CD14-positive monocyte (primary cell): ENCODE measurements around the gene LDAH. TPM values are rescaled to one million over a fixed set of nuclear protein-coding genes. Genes with fewer than 3 reads are reported as not detected.

ENCODE experiments used
- DNase-seq, 3 donors: peaks; one replicate each; pipeline ENCODE4 v3.0.0-alpha.2; 2011 to 2022
- H2AFZ ChIP-seq: 2 replicates; pipeline ENCODE4 v1.6.0; 2012; ENCODE audit warnings: mild to moderate bottlenecking, low read depth, low read length, inconsistent platforms; ENCODE audit not compliant: insufficient read depth, poor library complexity, severe bottlenecking
- H3K27ac ChIP-seq, 2 donors: 1 replicate in 1 of 2; 2 replicates in 1 of 2; pipeline ENCODE4 v1.5.1; 2012 to 2013; ENCODE audit warnings: low read length in 2 of 2, control low read depth in 1 of 2, inconsistent platforms in 1 of 2, low read depth in 1 of 2, mild to moderate bottlenecking in 1 of 2
- H3K27me3 ChIP-seq, 2 donors: one replicate each; pipeline versions ENCODE4 v1.6.0 to v1.6.1; 2011 to 2013; ENCODE audit warnings: low read length in 2 of 2; ENCODE audit not compliant: control insufficient read depth in 2 of 2, insufficient read depth in 2 of 2
- H3K36me3 ChIP-seq, 2 donors: replicated peaks in 1 of 2; 1 replicate in 1 of 2; 2 replicates in 1 of 2; pipeline versions ENCODE4 v1.5.1 to v1.6.1; 2012 to 2013; ENCODE audit warnings: low read length in 2 of 2, control low read depth in 1 of 2, inconsistent platforms in 1 of 2, mild to moderate bottlenecking in 1 of 2; ENCODE audit not compliant: insufficient read depth in 2 of 2, control insufficient read depth in 1 of 2
- H3K4me1 ChIP-seq, 2 donors: 1 replicate in 1 of 2; 2 replicates in 1 of 2; pipeline versions ENCODE4 v1.5.1 to v1.6.1; 2012 to 2013; ENCODE audit warnings: low read length in 2 of 2, control low read depth in 1 of 2, inconsistent platforms in 1 of 2, mild to moderate bottlenecking in 1 of 2, moderate library complexity in 1 of 2; ENCODE audit not compliant: insufficient read depth in 2 of 2, control insufficient read depth in 1 of 2
- H3K4me2 ChIP-seq: replicated peaks from 2 replicates; pipeline ENCODE3; 2012; ENCODE audit warnings: low read length, moderate library complexity, mild to moderate bottlenecking; ENCODE audit not compliant: poor library complexity, severe bottlenecking; ENCODE audit errors: extremely low read depth
- H3K4me3 ChIP-seq, 3 experiments: fragments of 200-600 bp in 1 of 3; sonication (generic) in 1 of 3; replicated peaks in 1 of 3; 1 replicate in 2 of 3; 2 replicates in 1 of 3; pipeline ENCODE4 v1.5.1; 2011 to 2013; ENCODE audit warnings: low read length in 3 of 3, mild to moderate bottlenecking in 3 of 3, control low read depth in 2 of 3, low read depth in 2 of 3, inconsistent platforms in 1 of 3, moderate library complexity in 1 of 3
- H3K79me2 ChIP-seq: 2 replicates; pipeline ENCODE4 v1.6.0; 2012; ENCODE audit warnings: mild to moderate bottlenecking, control low read depth, inconsistent platforms, low read length, moderate library complexity; ENCODE audit not compliant: insufficient read depth
- H3K9ac ChIP-seq: 2 replicates; pipeline ENCODE4 v1.6.0; 2017; ENCODE audit warnings: low read length, mild to moderate bottlenecking; ENCODE audit not compliant: insufficient read depth, poor library complexity, severe bottlenecking
- H3K9me3 ChIP-seq, 2 donors: replicated peaks in 1 of 2; 1 replicate in 1 of 2; 2 replicates in 1 of 2; pipeline versions ENCODE4 v1.5.1 to v1.6.1; 2012 to 2013; ENCODE audit warnings: low read length in 2 of 2, control low read depth in 1 of 2; ENCODE audit not compliant: control insufficient read depth in 1 of 2, insufficient read depth in 1 of 2
- H4K20me1 ChIP-seq: 2 replicates; pipeline ENCODE4 v1.6.0; 2012; ENCODE audit warnings: mild to moderate bottlenecking, low read length, control low read depth, moderate library complexity; ENCODE audit not compliant: insufficient read depth
- H3K27ac Mint-ChIP-seq, 7 donors: one replicate each; pipeline ENCODE4 v1.8.0; 2020; ENCODE audit warnings: mild to moderate bottlenecking in 7 of 7, mixed read lengths in 7 of 7, moderate library complexity in 6 of 7, inconsistent platforms in 2 of 7
- H3K27me3 Mint-ChIP-seq, 3 donors: one replicate each; pipeline ENCODE4 v1.8.0; 2021 to 2022; ENCODE audit warnings: low read depth in 3 of 3, mild to moderate bottlenecking in 3 of 3, mixed read lengths in 3 of 3, moderate library complexity in 3 of 3, inconsistent platforms in 1 of 3
- H3K36me3 Mint-ChIP-seq, 2 donors: one replicate each; pipeline ENCODE4 v1.8.0; 2020; ENCODE audit warnings: mixed read lengths in 2 of 2, inconsistent platforms in 1 of 2, mild to moderate bottlenecking in 1 of 2
- H3K4me1 Mint-ChIP-seq: one replicate; pipeline ENCODE4 v1.8.0; 2020; ENCODE audit warnings: mild to moderate bottlenecking, mixed read lengths
- H3K4me3 Mint-ChIP-seq, 2 donors: one replicate each; pipeline ENCODE4 v1.8.0; 2020; ENCODE audit warnings: mild to moderate bottlenecking in 2 of 2, mixed read lengths in 2 of 2, moderate library complexity in 1 of 2
- H3K9me3 Mint-ChIP-seq, 7 donors: one replicate each; pipeline ENCODE4 v1.8.0; 2020 to 2022; ENCODE audit warnings: mixed read lengths in 7 of 7, mild to moderate bottlenecking in 6 of 7, moderate library complexity in 6 of 7, inconsistent platforms in 2 of 7
- CTCF ChIP-seq: fragments of 200-600 bp; IDR thresholded peaks from one replicate; pipeline ENCODE4 v1.8.0; 2022; ENCODE audit warnings: antibody characterized with exemption, mild to moderate bottlenecking
- WGBS: methylation state at CpG from one replicate; pipeline ENCODE4 v1.1.5; 2013; ENCODE audit warnings: missing lambda C conversion rate; ENCODE audit not compliant: insufficient coverage; 5-methylcytosine and 5-hydroxymethylcytosine counted together
- intact Hi-C, 2 donors: fragments of 100-400 bp; cut with micrococcal nuclease; formaldehyde crosslinking; loops; one replicate each; pipeline versions ENCODE4 v1.15.0 to v1.15.1; 2023
- polyA plus RNA-seq, 3 donors: library from polyadenylated mRNA; depleted of rRNA in 1 of 3; unstranded in 2 of 3; stranded (reverse) in 1 of 3; fragments of 300-500 nt in 2 of 3; fragments of >200 nt in 1 of 3; fragmentation: Illumina TruSeq in 2 of 3; gene quantifications; 1 replicate in 2 of 3; 2 replicates in 1 of 3; pipeline ENCODE4 v1.2.3, GENCODE V29; 2012 to 2021

LDAH gene
- polyA plus RNA-seq, 3 donors = 3.7 to 5.7 (median 5.0) TPM

GRCh38 chr2:20818820-20819219 is 4.1 kb downstream of the LDAH start:
- no peak for TF ChIP-seq CTCF
- no peaks in the 10 kb centered on the region for H3K4me1 ChIP-seq
- H3K4me3 ChIP-seq = no peak overlapping the region
- WGBS = no CpG with 5 or more reads among the region's 2 CpGs
- no peak overlapping the region for H2AFZ ChIP-seq
- no peak overlapping the region for H3K9ac ChIP-seq
- no peaks in the 10 kb centered on the region for H4K20me1 ChIP-seq
- no peaks in the 10 kb centered on the region for H3K27me3 Mint-ChIP-seq
- H3K27me3 ChIP-seq = no peaks in the 10 kb centered on the region
- no peak overlapping the region for H3K4me2 ChIP-seq
- H3K9me3 Mint-ChIP-seq = peaks cover 0 to 3% (median 0%) of the 10 kb centered on the region in 7 donors
- intact Hi-C loops = no loop called here
- no peak overlapping the region for H3K27ac ChIP-seq
- no peak overlapping the region for H3K27ac Mint-ChIP-seq
- H3K9me3 ChIP-seq = no peaks in the 10 kb centered on the region
- H3K4me3 Mint-ChIP-seq = no peak overlapping the region
- no peaks in the 10 kb centered on the region for H3K36me3 Mint-ChIP-seq
- peaks cover 9% of the 10 kb centered on the region for H3K4me1 Mint-ChIP-seq
- no peak for DNase-seq
- H3K79me2 ChIP-seq = peaks cover 32% of the 10 kb centered on the region
- no peaks in the 10 kb centered on the region for H3K36me3 ChIP-seq

DNA sequence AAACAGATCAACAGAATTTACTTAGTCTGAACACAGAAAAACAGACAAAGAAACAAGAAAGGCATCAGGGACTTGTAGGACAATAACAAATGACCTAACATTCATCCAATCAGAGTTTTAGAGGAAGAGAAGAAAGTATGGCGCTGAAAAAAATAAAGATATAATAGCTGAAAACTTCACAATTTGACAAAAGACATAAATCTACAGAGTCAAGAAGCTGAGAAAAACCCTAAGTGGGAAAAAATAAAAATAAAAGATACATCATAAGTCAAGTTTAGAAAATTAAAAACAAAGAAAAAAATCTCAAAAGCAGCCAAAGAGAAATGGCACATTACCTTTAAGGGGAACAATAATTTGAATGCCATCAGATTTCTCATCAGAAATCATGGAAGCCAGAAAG is 7.7 kb downstream of the LDAH start:
- DNase-seq = no peak
- H3K9ac ChIP-seq = no peak overlapping the region
- H3K9me3 Mint-ChIP-seq = peaks cover 0 to 10% (median 0%) of the 10 kb centered on the region in 7 donors
- H3K4me2 ChIP-seq = no peak overlapping the region
- H3K27me3 Mint-ChIP-seq = no peaks in the 10 kb centered on the region
- peaks cover 4% of the 10 kb centered on the region for H3K4me1 Mint-ChIP-seq
- H3K4me1 ChIP-seq = no peaks in the 10 kb centered on the region
- H3K36me3 ChIP-seq = no peaks in the 10 kb centered on the region
- H3K4me3 ChIP-seq = no peak overlapping the region
- no peak overlapping the region for H2AFZ ChIP-seq
- no CpG with 5 or more reads among the region's 1 CpG for WGBS
- no peaks in the 10 kb centered on the region for H3K9me3 ChIP-seq
- H4K20me1 ChIP-seq = no peaks in the 10 kb centered on the region
- intact Hi-C loops = no loop called here
- peaks cover 28% of the 10 kb centered on the region for H3K79me2 ChIP-seq
- H3K36me3 Mint-ChIP-seq = peaks cover 0 to 3% of the 10 kb centered on the region in 2 donors
- H3K27ac ChIP-seq = no peak overlapping the region
- no peak for TF ChIP-seq CTCF
- no peak overlapping the region for H3K4me3 Mint-ChIP-seq
- no peaks in the 10 kb centered on the region for H3K27me3 ChIP-seq
- H3K27ac Mint-ChIP-seq = no peak overlapping the region
